Fibroblast of lung (primary cell): ENCODE measurements around the gene DOHH. TPM values are rescaled to one million over a fixed set of nuclear protein-coding genes. Genes with fewer than 3 reads are reported as not detected.

Source experiments
- DNase-seq, 2 donors: peaks; one replicate each; pipeline versions ENCODE4 v3.0.0 to v3.0.0-alpha.2; 2010; ENCODE audit warnings: low read depth in 2 of 2
- H2AFZ ChIP-seq: 2 replicates; pipeline ENCODE4 v1.5.1; 2012; ENCODE audit warnings: low read length, control low read depth, inconsistent platforms
- H3K27ac ChIP-seq: 2 replicates; pipeline ENCODE4 v1.5.1; 2011; ENCODE audit warnings: low read length, control low read depth; ENCODE audit not compliant: insufficient read depth
- H3K27me3 ChIP-seq: 2 replicates; pipeline ENCODE4 v1.5.1; 2011; ENCODE audit warnings: mild to moderate bottlenecking, low read length; ENCODE audit not compliant: control insufficient read depth, insufficient read depth
- H3K36me3 ChIP-seq: 2 replicates; pipeline ENCODE4 v1.5.1; 2011; ENCODE audit warnings: low read length; ENCODE audit not compliant: control insufficient read depth, insufficient read depth
- H3K4me1 ChIP-seq: 2 replicates; pipeline ENCODE4 v1.5.1; 2011; ENCODE audit warnings: low read length; ENCODE audit not compliant: control insufficient read depth, insufficient read depth; ENCODE audit errors: extremely low read depth
- H3K4me2 ChIP-seq: 2 replicates; pipeline ENCODE4 v1.5.1; 2011; ENCODE audit warnings: low read length, control low read depth; ENCODE audit not compliant: insufficient read depth; ENCODE audit errors: extremely low read depth
- H3K4me3 ChIP-seq, 4 experiments: fragments of 200-600 bp in 1 of 4; sonication (generic) in 1 of 4; replicated peaks in 1 of 4; 2 replicates each; pipeline ENCODE4 v1.5.1; 2011 to 2016; ENCODE audit warnings: low read length in 4 of 4, low read depth in 3 of 4, mild to moderate bottlenecking in 3 of 4, control low read depth in 2 of 4, inconsistent platforms in 1 of 4, mixed read lengths in 1 of 4; ENCODE audit not compliant: insufficient read depth in 1 of 4; ENCODE audit errors: control extremely low read depth in 1 of 4
- H3K79me2 ChIP-seq: 2 replicates; pipeline ENCODE4 v1.5.1; 2012; ENCODE audit warnings: mild to moderate bottlenecking, low read length, inconsistent platforms; ENCODE audit not compliant: control insufficient read depth, insufficient read depth
- H3K9ac ChIP-seq: 2 replicates; pipeline ENCODE4 v1.5.1; 2011; ENCODE audit warnings: mild to moderate bottlenecking, low read length, control low read depth; ENCODE audit not compliant: insufficient read depth
- H3K9me3 ChIP-seq: 2 replicates; pipeline ENCODE4 v1.5.1; 2012; ENCODE audit warnings: low read depth, low read length; ENCODE audit not compliant: control insufficient read depth, insufficient read depth
- H4K20me1 ChIP-seq: 2 replicates; pipeline ENCODE4 v1.5.1; 2011; ENCODE audit warnings: low read length; ENCODE audit not compliant: control insufficient read depth, insufficient read depth; ENCODE audit errors: extremely low read depth
- EZH2 ChIP-seq: IDR thresholded peaks from 2 replicates; pipeline ENCODE4 v1.5.1; 2012; ENCODE audit warnings: low read length, control low read depth, mild to moderate bottlenecking; ENCODE audit errors: missing control alignments
- polyA plus RNA-seq, 2 donors: library from polyadenylated mRNA; depleted of rRNA in 1 of 2; stranded (reverse) in 1 of 2; unstranded in 1 of 2; fragments of >200 nt; gene quantifications; 2 replicates each; pipeline ENCODE4 v1.2.1, GENCODE V29; 2011 to 2012; ENCODE audit warnings: missing spikeins in 1 of 2
- total RNA-seq: library from RNA; depleted of rRNA; stranded (reverse); fragments of >200 nt; gene quantifications from 2 replicates; pipeline ENCODE4 v1.2.1, GENCODE V29; 2014
- TF ChIP-seq, protein P1 (sequence below), 2 donors: IDR thresholded peaks in 1 of 2; conservative IDR thresholded peaks in 1 of 2; 1 replicate in 1 of 2; 2 replicates in 1 of 2; pipeline ENCODE4 v1.5.1; 2011 to 2012; ENCODE audit warnings: low read length in 2 of 2, control low read depth in 1 of 2, inconsistent platforms in 1 of 2, low read depth in 1 of 2, mild to moderate bottlenecking in 1 of 2

The DOHH gene
- total and polyA plus RNA-seq, 2 donors (not counting 1 experiment from before 2014, with no cell fraction given) = 4.1 to 10.1 TPM

DNA sequence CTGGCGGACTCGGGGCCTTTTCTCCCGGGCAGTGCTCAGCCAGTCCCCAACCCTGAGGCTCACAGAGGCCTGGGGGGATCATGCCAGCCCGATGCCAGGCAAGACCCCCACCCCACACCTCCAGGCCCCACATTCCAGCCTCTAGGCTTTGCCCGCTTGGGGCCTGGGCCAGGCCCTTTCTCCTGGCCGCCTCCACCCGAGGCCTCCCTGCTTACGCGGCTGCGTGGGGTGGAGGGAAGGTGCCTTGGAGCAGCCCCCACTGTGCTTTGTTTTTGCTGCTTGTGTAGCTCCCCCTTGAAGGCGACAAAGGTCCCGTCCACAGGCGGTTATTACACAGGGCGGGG, 58.5 kb downstream of the DOHH start:
- H3K36me3 ChIP-seq = peaks cover 24% of the 10 kb centered on the region
- H3K27me3 ChIP-seq = no peaks in the 10 kb centered on the region
- H3K4me3 ChIP-seq = no peak overlapping the region
- DNase-seq = no peak
- peaks cover 7% of the 10 kb centered on the region for H3K4me1 ChIP-seq
- no peaks in the 10 kb centered on the region for H3K9me3 ChIP-seq
- no peak overlapping the region for H3K4me2 ChIP-seq
- H3K79me2 ChIP-seq = peaks cover 35% of the 10 kb centered on the region
- no peaks in the 10 kb centered on the region for H4K20me1 ChIP-seq
- H2AFZ ChIP-seq = no peak overlapping the region
- H3K9ac ChIP-seq = no peak overlapping the region
- TF ChIP-seq EZH2 = no peak
- TF ChIP-seq, protein P1, sequence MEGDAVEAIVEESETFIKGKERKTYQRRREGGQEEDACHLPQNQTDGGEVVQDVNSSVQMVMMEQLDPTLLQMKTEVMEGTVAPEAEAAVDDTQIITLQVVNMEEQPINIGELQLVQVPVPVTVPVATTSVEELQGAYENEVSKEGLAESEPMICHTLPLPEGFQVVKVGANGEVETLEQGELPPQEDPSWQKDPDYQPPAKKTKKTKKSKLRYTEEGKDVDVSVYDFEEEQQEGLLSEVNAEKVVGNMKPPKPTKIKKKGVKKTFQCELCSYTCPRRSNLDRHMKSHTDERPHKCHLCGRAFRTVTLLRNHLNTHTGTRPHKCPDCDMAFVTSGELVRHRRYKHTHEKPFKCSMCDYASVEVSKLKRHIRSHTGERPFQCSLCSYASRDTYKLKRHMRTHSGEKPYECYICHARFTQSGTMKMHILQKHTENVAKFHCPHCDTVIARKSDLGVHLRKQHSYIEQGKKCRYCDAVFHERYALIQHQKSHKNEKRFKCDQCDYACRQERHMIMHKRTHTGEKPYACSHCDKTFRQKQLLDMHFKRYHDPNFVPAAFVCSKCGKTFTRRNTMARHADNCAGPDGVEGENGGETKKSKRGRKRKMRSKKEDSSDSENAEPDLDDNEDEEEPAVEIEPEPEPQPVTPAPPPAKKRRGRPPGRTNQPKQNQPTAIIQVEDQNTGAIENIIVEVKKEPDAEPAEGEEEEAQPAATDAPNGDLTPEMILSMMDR (conservative IDR thresholded peaks at IDR 0.05 in 1 of 2, IDR thresholded peaks at IDR 0.05 in 1 of 2; ENCODE audit: low read depth in 1 of 2, low read length in 2 of 2) = no peak
- no peak overlapping the region for H3K27ac ChIP-seq

DNA sequence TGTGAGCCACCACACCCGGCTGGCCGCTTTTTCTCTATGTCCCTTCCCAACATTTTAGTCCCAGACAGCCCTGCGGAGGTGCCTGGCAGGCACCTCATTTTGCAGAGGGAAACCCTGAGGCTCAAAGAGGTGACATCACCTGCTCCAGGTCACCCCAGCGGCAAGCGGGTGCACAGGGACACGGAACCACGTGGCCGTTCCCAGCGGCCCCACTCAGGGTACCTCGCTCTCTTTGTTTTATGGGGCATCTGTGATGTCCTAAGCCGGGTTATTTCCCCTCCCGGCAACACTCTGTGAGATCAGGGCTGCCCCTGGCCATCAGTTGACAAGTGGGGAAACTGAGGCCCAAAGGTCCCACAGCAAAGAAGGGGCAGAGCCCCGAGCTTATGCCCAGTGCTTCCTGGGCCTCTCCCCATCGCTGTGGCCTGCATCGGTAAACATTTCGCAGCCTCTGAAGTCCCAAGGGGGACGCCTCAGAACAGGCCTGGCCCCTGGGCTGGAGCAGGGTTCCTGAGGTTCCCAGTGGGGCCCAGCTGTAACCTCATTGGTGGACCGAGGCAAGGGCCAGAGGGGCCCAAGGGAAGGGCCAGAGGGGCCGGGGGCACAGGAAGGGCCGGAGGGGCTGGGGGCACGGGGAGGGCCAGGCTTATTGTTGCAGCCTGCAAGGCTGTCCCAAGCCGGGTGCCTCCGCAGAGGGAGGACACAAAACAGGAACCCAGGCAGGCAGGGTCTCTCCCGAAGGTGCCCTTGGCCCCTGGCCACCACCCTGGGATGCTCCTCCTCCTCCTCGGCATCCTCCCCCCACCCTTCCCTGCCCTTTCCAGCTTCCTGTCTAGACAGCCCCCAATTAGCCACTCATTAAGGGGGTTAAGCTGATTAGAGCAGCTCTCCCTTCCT, 59.1 kb downstream of the DOHH start:
- no peak for DNase-seq
- no peak overlapping the region for H3K9ac ChIP-seq
- H3K4me2 ChIP-seq = no peak overlapping the region
- H4K20me1 ChIP-seq = no peaks in the 10 kb centered on the region
- peaks cover 37% of the 10 kb centered on the region for H3K79me2 ChIP-seq
- peaks cover 7% of the 10 kb centered on the region for H3K4me1 ChIP-seq
- no peak overlapping the region for H3K27ac ChIP-seq
- no peak for TF ChIP-seq EZH2
- TF ChIP-seq, protein P1 (conservative IDR thresholded peaks at IDR 0.05 in 1 of 2, IDR thresholded peaks at IDR 0.05 in 1 of 2; ENCODE audit: low read depth in 1 of 2, low read length in 2 of 2) = no peak
- H3K27me3 ChIP-seq = no peaks in the 10 kb centered on the region
- H3K4me3 ChIP-seq = no peak overlapping the region
- H3K9me3 ChIP-seq = no peaks in the 10 kb centered on the region
- peaks cover 27% of the 10 kb centered on the region for H3K36me3 ChIP-seq
- no peak overlapping the region for H2AFZ ChIP-seq

Other genes with a start within 250 kb of the DOHH start
- 34.9 and 66.4 TPM in 2 replicates for gene NFIC, start 134.1 kb downstream of the DOHH start, total RNA-seq
- gene NFIC, start 134.1 kb downstream of the DOHH start, polyA plus RNA-seq = 7.9 and 16.6 TPM in 2 replicates
- not detected in 2 replicates for gene SMIM24, start 20.1 kb downstream of the DOHH start, total RNA-seq
- not detected in 2 replicates for gene SMIM24, start 20.1 kb downstream of the DOHH start, polyA plus RNA-seq
- not detected in 2 replicates for gene SMIM44, start 17.2 kb downstream of the DOHH start, total RNA-seq
- not detected in 2 replicates for gene SMIM44, start 17.2 kb downstream of the DOHH start, polyA plus RNA-seq
- 19.3 and 38.0 TPM in 2 replicates for gene FZR1, start 5.6 kb upstream of the DOHH start, total RNA-seq
- gene FZR1, start 5.6 kb upstream of the DOHH start, polyA plus RNA-seq = 15.0 and 21.3 TPM in 2 replicates
- not detected in 2 replicates for gene TEKTIP1, start 38.5 kb upstream of the DOHH start, total RNA-seq
- gene TEKTIP1, start 38.5 kb upstream of the DOHH start, polyA plus RNA-seq = not detected in 2 replicates
- 69.9 and 79.9 TPM in 2 replicates for gene MFSD12, start 56.9 kb upstream of the DOHH start, total RNA-seq
- 19.9 and 20.6 TPM in 2 replicates for gene MFSD12, start 56.9 kb upstream of the DOHH start, polyA plus RNA-seq
- 55.5 and 63.6 TPM in 2 replicates for gene HMG20B, start 72.3 kb upstream of the DOHH start, total RNA-seq
- 27.3 and 30.1 TPM in 2 replicates for gene HMG20B, start 72.3 kb upstream of the DOHH start, polyA plus RNA-seq
- gene GIPC3, start 84.8 kb upstream of the DOHH start, total RNA-seq = under 0.01 TPM in 2 replicates
- 0.20 and 0.60 TPM in 2 replicates for gene GIPC3, start 84.8 kb upstream of the DOHH start, polyA plus RNA-seq
- gene TBXA2R, start 106.2 kb upstream of the DOHH start, total RNA-seq = 0.77 and 1.8 TPM in 2 replicates
- 1.1 and 1.3 TPM in 2 replicates for gene TBXA2R, start 106.2 kb upstream of the DOHH start, polyA plus RNA-seq
- gene CACTIN, start 126.1 kb upstream of the DOHH start, total RNA-seq = 19.7 and 20.0 TPM in 2 replicates
- gene CACTIN, start 126.1 kb upstream of the DOHH start, polyA plus RNA-seq = 6.7 and 9.4 TPM in 2 replicates
- gene PIP5K1C, start 199.8 kb upstream of the DOHH start, total RNA-seq = 11.3 and 16.7 TPM in 2 replicates
- gene PIP5K1C, start 199.8 kb upstream of the DOHH start, polyA plus RNA-seq = 8.7 and 12.9 TPM in 2 replicates
- gene TJP3, start 207.7 kb upstream of the DOHH start, total RNA-seq = not detected in 2 replicates
- gene TJP3, start 207.7 kb upstream of the DOHH start, polyA plus RNA-seq = not detected in 2 replicates